NCI-H146 treated with DMSO at 0.1 percent for 48 hours (cell line): ENCODE results near the gene EMID1.

Experiments used
- DNase-seq: peaks from one replicate; lab custom pipeline; 2025; ENCODE audit not compliant: unreplicated experiment; lab: John Stamatoyannopoulos, UW

The EMID1 gene

GRCh38 chr22:29205594-29206371 lies at the start of gene EMID1:
TSS of gene EMID1 (plus strand) at chr22:29205896. CDS start at chr22:29206039, 143 bp downstream.
- no peak for DNase-seq

DNA sequence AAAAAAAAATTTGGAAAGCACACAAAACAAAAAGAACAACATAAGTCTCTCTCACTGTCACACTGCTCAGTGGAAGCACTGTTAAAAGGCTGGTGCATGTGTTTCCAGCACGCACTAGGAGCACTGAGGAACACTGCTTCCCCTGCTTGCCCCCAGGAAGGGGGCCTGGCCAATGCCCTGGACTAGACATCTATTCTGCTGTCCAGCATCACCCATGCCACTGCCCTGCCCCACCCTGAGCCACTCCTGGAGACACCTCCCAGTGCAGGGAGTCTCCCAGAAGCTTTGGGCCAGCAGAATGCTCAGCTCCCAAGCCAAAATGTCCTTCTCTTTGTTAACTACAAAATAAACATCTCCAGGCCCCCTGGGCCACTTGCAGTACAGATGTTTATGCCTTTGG lies 49.7 kb upstream of the EMID1 start:
- DNase-seq, result no peak

- DNase-seq, result no peak
Observed at GRCh38 chr22:29156507-29156906, 49.2 kb upstream of the EMID1 start.

DNA sequence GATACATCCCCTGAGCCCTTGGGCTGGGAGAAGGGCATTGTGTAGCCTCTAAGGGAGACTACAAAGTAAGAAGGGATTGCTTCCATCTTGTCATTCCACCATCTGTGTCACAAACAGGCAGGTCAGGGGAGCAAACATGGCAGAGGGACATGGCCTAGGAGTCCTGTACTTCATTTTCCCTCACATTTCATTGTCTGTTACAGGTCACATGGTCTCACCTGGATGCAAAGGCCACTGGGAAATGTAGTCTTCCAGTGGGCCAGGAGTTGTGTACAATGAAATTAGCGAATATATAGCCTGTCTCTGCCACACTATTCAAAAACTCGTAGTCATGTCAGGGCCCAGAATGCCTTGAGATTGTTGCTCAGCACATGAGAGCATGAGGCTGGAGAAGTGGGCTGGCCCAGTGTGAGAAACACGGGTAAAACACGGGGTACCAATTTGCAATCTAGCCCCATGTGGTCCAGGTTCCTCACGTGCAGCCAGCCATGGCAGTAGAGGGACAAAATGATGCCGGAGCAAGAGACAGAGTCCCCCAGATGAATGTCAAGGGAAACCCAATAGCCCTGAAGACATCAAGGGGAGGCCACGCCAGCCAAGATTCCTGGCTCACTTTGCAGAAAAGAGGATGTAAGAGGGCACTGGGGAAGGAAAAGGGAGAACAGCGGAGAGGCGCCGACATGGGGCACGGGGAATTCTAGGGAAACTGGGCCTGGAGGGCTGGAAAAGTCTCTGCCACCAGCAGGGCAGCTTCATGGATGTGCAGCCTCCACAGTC lies 47.7 kb upstream of the EMID1 start:
- no peak for DNase-seq

DNA sequence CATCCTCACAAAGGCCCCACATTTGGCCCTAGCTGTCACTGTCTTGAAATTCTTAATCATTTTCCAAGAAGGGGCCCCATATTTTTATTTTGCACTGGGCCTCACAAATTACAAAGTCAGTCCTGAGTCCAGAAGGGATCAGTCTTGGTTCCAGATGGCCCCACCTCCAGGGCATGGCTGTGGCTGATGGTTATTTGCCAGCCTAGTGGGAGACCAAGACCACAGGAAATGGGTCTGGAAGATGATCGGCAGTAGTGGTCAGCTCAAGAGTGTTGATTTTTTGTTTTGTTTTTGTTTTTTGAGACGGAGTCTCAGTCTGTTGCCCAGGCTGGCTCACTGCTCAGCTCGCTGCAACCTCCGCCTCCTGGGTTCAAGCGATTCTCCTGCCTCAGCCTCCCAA lies 47.1 kb upstream of the EMID1 start:
- no peak for DNase-seq

DNA sequence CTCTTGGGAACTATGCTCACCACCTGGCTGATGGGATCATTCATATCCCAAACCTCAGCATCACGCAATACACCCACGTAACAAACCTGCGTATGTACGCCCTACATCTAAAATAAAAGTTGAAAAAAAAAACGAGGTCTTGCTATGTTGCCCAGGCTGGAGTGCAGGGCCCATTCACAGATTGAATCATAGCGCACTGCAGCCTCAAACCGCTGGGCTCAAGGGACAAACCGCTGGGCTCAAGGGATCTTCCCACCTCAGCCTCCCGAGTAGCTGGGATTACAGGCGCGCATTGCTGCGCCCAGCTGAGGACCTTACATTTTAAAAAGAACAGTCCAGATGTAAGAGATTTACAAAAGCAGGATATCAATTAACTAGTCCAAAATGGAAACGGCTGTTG lies 41.9 kb upstream of the EMID1 start:
- no peak for DNase-seq

DNA sequence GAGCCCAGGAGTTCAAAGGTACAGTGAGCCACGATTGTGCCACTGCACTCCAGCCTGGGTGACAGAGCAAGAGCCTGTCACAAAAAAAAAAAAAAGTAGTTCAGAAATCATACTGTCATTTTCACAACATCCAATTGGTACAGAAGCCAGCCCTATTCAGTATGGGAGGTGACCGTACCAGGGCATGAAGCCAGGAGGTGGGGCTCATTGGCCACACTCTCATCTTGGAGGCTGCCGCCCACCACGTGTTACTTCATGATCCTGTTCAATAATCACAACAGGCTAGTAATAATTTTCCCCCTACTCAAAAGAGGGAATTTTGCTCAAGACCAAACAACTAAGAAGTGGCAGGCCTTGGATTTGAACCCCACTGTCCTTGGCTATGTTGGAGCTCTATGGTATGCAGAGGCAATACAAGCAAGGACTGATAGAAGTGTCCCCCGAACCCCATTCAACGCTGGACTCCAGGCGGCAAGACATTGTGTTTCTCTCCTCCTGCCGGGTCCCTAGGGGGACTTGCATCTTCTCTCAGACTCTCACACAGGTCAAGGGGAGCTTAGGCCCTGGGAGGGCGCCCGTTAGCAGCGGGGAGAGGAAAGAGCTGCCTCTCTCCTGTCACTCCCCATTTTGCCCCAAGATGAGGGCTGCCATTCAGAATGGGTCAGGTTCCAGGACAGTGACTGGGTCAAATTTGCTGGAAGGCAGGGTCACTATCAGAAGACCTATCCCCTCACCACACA lies 40.2 kb upstream of the EMID1 start:
- no peak for DNase-seq

DNA sequence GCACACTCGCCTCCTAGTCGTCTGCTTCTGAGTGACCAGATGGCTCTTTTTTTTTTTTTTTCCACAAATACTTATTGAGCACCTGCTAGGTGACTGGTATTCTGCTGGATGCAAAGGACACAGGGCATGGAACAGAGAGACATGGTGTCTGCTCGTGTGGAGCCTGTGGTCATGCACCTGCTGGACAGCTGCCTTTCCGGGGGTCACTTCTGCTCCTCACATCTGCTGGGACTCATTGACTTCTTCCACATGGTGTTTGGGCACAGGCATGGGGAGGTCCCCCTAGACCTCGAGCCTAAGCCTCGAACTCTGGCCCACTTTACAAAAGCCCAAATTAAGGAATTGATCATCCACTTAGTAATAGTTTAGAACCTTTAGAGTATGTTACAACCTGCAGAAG lies 39.5 kb upstream of the EMID1 start:
- no peak for DNase-seq

DNA sequence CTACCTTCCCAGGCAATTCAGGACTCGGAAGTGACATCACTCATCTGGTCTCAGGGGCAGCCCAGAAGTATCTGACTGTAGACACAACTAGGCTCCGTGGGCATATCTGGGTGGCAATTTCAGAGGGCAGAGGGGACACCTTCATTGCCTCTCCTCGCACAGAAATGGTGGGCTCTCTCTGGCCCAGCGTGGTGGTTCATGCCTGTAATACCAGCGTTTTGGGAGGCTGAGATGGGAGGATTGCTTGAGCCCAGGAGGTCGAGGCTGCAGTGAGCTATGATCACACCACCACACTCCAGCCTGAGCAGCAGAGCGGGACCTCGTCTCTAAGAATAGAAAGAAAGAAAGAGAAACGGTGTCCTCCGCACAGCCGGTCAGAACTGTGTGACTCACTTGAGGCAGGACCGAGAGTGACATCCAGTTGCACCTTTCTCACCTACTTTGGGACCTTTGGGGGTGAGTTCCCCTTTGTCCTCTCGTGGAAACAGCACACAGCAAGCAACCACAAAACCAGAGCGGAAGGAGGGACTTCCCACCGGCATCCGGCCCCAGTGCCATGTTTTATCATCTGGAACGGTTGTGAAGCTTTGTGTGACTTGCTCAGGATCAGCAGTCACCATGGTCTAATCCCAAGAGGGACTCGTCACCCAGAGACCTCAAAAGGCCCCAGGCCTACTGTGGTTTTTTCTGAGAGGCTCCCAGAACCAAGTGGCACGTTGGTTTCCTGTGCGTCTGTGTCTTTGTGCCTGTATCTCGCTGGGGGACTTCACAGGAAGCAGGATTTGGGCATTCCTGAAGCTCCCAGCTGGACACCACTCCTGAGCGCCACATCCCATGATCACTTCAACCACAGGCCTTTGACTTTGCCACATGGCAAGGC lies 38.4 kb upstream of the EMID1 start:
- DNase-seq, result no peak

GRCh38 chr22:29171721-29172120 lies 34.0 kb upstream of the EMID1 start:
- DNase-seq, result no peak

GRCh38 chr22:29172216-29172615 lies 33.5 kb upstream of the EMID1 start:
- no peak for DNase-seq

DNA sequence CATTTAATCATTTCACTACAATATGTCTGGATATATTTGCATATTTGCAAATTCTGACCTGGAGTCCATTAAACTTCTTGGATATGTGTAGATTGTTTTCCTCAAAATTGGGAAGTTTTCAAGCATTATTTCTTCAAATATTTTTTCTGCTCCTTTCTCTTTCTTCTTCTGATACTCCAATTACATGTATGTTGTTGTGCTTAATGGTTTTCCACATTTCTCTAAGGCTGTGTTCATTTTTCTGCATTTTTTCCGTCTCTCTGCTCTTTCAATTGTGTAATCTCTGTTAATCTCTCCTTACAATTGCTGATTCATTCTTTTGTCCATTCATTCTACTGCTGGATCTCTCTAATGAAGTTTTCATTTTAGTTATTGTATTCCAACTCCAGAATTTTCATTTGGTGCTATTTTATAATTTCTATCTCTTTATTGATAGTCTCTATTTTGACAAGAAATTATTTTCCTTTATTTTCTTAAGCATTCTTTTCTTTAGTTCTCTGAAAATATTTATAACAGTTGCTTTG lies 30.3 kb upstream of the EMID1 start:
- no peak for DNase-seq

DNA sequence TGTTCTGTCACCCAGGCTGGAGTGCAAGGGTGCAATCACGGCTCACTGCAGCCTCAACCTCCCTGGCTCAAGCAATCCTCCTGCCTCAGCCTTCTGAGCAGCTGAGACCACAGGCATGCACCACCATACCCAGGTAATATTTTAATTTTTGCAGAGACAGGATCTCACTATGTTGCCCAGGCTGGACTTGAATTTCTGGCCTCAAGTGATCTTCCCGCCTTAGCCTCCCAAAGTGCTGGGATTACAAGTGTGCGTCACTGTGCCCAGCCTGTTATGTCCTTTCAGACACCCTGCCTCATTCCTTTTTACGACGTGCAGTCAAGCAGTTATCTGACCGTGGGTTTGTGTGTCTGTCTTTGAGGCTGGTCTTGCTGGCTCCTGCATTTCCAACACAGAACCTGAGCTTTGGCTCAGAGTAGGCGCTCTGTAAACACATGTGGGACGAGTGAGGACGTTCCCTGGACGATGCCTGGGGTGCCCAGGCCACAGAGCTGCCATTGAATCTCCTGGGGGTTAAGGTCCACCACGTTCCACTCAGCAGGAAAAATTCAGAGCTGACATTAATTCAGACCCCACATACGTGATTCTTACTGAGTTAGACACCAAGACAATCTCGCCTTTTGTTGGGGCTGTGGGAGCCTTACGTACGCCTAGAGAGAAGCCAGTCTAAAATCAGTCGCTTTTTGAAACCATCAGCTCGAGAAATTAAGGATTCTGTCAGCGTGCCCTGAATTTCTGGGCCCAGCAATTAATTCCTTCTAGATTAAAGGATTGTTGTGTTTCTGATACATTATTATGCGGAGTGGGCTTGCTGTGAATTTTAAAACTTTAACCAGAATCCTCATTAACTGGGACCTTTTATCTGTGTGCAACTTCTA lies 21.5 kb upstream of the EMID1 start:
- no peak for DNase-seq

DNA sequence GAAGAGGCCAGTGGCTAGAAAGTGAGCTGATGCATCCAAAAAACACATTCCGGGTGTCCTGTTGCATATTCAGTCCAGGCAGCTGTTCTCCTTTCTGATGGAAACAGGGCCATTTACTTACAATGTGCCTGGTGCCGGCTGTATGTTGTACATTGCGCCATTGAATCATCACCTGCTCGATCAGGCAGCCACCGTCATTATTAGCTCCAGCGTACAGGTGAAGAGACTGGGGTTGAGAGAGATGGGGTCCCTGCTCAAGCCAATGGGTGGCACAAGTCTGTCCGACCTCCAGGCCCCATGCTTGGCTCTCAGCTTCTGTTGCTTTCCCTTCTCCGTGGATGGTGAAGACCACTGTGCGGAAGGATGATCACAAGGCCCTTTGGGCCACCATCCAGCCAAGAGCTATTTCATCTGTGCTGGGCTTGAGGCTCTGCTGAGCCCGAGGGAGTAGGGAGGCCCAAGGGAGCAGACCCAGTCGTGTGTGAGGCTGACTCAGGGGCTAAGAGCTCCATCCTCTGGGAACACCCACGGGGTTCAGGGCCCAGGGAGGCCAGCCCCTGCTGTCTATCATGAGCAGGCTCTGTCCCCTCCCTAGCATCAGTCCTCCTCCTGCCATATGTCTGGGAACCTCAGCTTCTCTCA lies 20.7 kb upstream of the EMID1 start:
- no peak for DNase-seq

DNA sequence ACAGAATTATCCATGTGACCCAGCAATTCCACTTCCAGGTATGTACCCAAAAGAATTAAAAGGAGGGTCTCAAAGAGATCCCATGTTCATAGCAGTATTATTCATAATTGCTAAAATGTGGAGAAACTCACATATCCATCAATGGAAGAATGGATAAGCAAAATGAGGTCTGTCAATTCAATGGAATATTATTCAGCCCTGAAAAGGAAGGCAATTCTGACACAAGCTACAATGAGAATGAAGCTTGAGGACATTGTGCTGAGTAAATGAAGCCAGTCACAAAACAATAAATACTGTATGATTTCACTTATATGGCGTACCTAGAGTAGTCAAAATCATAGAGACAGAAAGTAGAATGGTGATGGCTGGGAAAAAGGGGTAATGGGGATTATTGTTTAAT lies 19.4 kb upstream of the EMID1 start:
- DNase-seq, result no peak

DNA sequence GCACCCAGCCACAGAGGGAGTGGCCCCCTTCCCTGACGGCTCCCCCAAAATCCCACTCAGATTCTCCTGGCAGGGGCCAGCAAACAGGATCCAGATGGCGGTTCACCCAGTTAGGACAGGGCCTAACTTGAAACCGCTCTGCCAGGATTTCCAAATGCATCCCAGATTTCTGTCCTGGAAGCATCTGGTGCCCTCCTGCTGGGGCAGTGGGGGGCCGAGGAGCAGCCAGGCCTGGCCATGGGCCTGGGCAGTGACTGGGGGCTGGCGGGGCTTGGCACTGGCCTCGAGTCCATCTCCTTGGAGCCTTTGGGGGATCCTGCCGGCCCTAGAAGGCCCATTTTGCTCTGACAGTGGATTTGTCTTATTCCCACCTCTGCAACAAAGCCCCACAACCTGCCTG lies 17.9 kb upstream of the EMID1 start:
- DNase-seq, result no peak

- no peak for DNase-seq
Observed at GRCh38 chr22:29190051-29190450, 15.6 kb upstream of the EMID1 start.

- DNase-seq, result no peak
Observed at GRCh38 chr22:29190918-29191317, 14.8 kb upstream of the EMID1 start.

DNA sequence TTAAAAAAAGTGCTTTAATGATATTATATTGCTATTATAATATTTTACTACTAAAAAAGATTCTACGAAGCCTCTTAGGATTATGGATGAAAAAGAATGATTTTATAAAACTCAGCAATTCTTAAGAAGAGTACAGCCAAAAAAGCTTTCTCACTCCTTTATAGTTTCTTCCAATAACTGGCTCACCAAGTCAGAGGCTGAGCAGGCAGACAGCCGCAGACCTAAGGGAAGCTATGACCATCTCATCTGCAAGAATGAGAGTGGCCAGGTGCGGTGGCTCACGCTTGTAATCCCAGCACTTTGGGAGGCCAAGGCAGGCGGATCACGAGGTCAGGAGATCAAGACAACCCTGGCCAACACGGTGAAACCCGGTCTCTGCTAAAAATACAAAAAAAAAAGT lies 12.7 kb upstream of the EMID1 start:
- DNase-seq, result no peak
